Activated T-helper 1 cell treated with anti-CD3 and anti-CD28 coated beads, Interleukin-12 subunit alpha, Interleukin-12 subunit beta, Interleukin-2, Interleukin-4 antibody, amounts not matched to agents 30 ng/mL and 10 ng/mL and 1 ng/mL, durations not matched to agents 14 hours and 24 hours and 36 hours (primary cell): Measurements from ENCODE around the gene PC. TPM values are rescaled to one million over a fixed set of nuclear protein-coding genes. Genes with fewer than 3 reads are reported as not detected.
"Not testable (repeated sequence)": the region's sequence is repeated elsewhere in the genome, so short reads cannot be mapped to it uniquely, and the experiment has no call there.

Experiments
- DNase-seq: peaks from one replicate; pipeline ENCODE4 v3.0.0; 2021; ENCODE audit warnings: low spot score
- H3K27ac Mint-ChIP-seq: one replicate; pipeline ENCODE4 v1.8.0; 2021; ENCODE audit warnings: mild to moderate bottlenecking, mixed read lengths
- H3K27me3 Mint-ChIP-seq: one replicate; pipeline ENCODE4 v1.8.0; 2022; ENCODE audit warnings: mild to moderate bottlenecking, moderate library complexity, mixed read lengths; ENCODE audit not compliant: insufficient read depth
- H3K36me3 Mint-ChIP-seq: one replicate; pipeline ENCODE4 v1.8.0; 2021; ENCODE audit warnings: low read depth, mixed read lengths
- H3K4me1 Mint-ChIP-seq: one replicate; pipeline ENCODE4 v1.8.0; 2021; ENCODE audit warnings: low read depth, mixed read lengths
- H3K4me3 Mint-ChIP-seq: one replicate; pipeline ENCODE4 v1.8.0; 2021; ENCODE audit warnings: mild to moderate bottlenecking, moderate library complexity, mixed read lengths
- H3K9me3 Mint-ChIP-seq: one replicate; pipeline ENCODE4 v1.8.0; 2021; ENCODE audit warnings: mixed read lengths
- intact Hi-C: fragments of 100-400 bp; cut with micrococcal nuclease; formaldehyde crosslinking; loops from one replicate; pipeline ENCODE4 v1.15.1; 2024
- total RNA-seq: library from RNA; stranded (reverse); gene quantifications from 2 replicates; pipeline ENCODE4 v1.2.3, GENCODE V29; 2022

The PC gene
- total RNA-seq, 1 donor from 2014 or later: 15.9 TPM

DNA sequence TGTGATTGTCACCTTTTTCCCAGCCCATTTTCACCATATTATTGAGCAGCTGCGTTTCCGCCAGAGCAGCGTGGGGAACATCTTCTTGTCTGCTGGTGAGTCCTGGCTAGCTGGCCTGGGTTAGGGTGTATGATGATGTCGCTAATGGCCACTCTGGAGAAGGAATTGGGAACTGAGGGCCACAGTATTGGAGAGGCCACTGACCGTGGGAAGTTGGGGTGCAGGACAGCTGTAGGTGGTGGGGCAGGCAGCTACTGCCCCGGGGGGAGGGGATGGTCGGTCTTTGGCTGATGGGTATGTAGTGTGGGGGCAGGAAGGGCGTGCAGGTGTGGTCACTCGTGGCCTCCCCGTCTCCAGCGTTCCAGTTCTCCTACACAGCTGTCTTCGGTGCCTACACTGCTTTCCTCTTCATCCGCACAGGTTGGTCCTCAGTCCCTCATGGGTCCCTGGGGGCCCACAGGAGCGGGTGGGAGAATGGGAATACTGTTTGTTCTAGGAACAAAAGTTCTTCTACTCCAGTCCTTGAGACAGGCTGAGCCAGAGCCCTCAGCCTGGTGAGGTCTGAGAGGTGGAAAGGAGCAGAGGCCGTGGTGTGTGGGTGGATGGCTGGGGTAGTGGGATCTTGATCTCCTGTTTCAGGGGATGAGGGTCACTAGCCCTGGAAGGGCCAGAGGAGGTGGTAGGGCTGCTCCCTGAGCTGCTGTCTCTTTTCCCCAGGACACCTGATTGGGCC is 112.9 kb downstream of the PC start:
- no peaks in the 10 kb centered on the region for H3K27me3 Mint-ChIP-seq
- H3K27ac Mint-ChIP-seq: peak overlapping the region; percentile 34
- H3K4me3 Mint-ChIP-seq: peak overlapping the region; percentile 90
- H3K9me3 Mint-ChIP-seq: no peaks in the 10 kb centered on the region
- intact Hi-C loops: loop anchor here (10.0 kb wide), 1 partner anchor 389 kb away; no protein-coding TSS in a partner anchor
- H3K36me3 Mint-ChIP-seq: peaks cover 19% of the 10 kb centered on the region
- peaks cover 27% of the 10 kb centered on the region for H3K4me1 Mint-ChIP-seq
- no peak for DNase-seq

DNA sequence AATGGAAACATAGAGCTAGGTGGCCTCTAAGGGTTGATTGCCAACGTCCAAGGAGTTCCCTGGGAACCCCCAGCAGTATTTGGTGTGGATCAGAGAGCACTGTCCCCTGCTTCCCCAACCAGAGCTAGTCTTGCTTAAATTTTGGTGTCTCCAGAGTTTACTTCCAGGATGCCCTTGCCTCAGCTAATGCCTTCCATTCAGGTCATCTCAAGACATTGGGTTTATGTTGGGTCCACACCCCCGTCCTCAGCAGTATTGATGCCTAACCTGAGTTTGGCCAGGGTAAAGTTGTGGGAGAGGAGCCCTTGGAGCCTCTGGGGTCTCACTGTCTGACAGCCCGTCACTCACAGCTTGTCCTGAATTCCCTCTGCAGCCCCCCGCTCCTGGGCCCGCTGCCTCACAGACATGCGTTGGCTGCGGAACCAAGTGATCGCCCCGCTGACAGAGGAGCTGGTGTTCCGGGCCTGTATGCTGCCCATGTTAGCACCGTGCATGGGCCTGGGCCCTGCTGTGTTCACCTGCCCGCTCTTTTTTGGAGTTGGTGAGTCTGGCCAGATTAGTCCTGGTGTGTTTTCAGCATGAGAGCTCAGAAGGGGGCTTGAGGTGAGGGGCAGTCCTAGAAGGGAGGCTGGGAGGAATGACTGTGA is 113.6 kb downstream of the PC start:
- peaks cover 32% of the 10 kb centered on the region for H3K4me1 Mint-ChIP-seq
- DNase-seq: no peak
- H3K4me3 Mint-ChIP-seq: peak overlapping the region; percentile 90
- no peaks in the 10 kb centered on the region for H3K9me3 Mint-ChIP-seq
- intact Hi-C loops: loop anchor here (10.0 kb wide), 1 partner anchor 390 kb away; no protein-coding TSS in a partner anchor
- no peaks in the 10 kb centered on the region for H3K27me3 Mint-ChIP-seq
- peaks cover 21% of the 10 kb centered on the region for H3K36me3 Mint-ChIP-seq
- peak overlapping the region; percentile 96 for H3K27ac Mint-ChIP-seq

DNA sequence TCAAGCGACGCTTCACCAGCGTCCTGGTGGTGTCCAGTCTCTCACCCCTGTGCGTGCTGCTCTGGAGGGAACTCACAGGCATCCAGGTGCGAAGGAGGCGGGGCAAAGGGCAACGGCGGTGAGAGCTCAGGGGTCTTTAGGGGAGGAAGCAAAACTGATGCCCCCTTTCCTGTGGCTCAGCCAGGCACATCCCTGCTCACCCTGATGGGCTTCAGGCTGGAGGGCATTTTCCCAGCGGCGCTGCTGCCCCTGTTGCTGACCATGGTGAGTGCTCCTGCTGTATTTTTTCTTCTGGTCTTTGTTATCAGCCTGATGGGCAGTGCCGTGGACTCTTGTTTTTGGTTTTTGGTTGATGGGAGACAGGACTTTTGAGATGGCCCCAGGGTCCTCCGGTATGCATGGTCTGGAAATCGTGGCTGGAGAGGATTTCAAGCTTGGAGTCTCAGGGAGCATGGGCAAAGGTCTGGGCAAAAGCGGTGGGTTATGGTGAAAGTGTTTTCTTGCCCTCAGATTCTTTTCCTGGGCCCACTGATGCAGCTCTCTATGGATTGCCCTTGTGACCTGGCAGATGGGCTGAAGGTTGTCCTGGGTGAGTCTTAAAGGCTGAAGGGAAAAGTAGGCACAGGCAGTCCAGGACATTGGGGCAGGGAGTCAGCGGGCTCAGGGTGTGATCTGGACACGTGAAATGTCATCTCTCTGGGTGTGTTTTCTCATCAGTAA is 114.2 kb downstream of the PC start:
- intact Hi-C loops: loop anchor here (1.0 to 10.0 kb wide), 11 partner anchors 12 to 495 kb away; partner anchors contain the start of genes CCDC87, CCS, DPP3 and PC
- no peak for DNase-seq
- no peaks in the 10 kb centered on the region for H3K27me3 Mint-ChIP-seq
- peak overlapping the region; percentile 96 for H3K27ac Mint-ChIP-seq
- peaks cover 21% of the 10 kb centered on the region for H3K36me3 Mint-ChIP-seq
- H3K9me3 Mint-ChIP-seq: no peaks in the 10 kb centered on the region
- peaks cover 32% of the 10 kb centered on the region for H3K4me1 Mint-ChIP-seq
- peak overlapping the region; percentile 90 for H3K4me3 Mint-ChIP-seq

DNA sequence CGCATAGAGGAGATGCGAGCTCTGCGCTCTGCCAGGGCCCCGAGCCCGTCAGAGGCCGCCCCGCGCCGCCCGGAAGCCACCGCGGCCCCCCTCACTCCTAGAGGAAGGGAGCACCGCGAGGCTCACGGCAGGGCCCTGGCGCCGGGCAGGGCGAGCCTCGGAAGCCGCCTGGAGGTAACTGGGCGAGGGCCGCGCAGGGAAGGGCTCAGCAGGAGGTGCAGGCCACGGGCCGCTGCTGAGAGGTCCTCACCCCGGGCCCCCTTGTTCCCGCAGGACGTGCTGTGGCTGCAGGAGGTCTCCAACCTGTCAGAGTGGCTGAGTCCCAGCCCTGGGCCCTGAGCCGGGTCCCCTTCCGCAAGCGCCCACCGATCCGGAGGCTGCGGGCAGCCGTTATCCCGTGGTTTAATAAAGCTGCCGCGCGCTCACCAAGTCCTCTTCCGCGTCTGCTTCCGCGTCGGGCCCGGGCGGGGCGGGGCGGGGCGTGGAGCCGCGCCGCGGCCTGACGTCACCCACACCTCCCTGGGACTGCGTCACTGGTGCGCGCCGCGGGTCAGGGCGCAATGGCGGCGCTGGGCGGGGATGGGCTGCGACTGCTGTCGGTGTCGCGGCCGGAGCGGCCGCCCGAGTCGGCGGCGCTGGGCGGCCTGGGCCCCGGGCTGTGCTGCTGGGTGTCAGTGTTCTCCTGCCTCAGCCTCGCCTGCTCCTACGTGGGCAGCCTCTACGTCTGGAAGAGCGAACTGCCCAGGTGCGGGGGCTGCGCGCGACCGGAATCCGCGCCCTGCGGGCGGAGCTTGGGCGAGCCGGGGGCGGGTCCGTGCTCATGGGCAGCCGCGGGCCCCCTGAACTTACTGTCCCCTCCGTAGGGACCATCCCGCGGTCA is 115.0 kb downstream of the PC start, which contains the start of gene RCE1:
Gene RCE1 (plus strand): TSS at position 546 of the 880 bp plus-strand sequence. CDS start 15 bp downstream, at position 561.
- peak; percentile 90 for DNase-seq
- intact Hi-C loops: loop anchor here (1.0 to 10.0 kb wide), 11 partner anchors 13 to 494 kb away; partner anchors contain the start of genes CCDC87, CCS, DPP3 and PC
- Mint-ChIP-seq H3K9me3 (no peaks in the 10 kb centered on the region), H3K36me3 (peaks cover 21% of the 10 kb centered on the region), H3K4me1 (peaks cover 32% of the 10 kb centered on the region), H3K27me3 (no peaks in the 10 kb centered on the region), H3K4me3 (peak within 1 kb of the TSS; percentile 90), H3K27ac (peak within 1 kb of the TSS; percentile 96)

DNA sequence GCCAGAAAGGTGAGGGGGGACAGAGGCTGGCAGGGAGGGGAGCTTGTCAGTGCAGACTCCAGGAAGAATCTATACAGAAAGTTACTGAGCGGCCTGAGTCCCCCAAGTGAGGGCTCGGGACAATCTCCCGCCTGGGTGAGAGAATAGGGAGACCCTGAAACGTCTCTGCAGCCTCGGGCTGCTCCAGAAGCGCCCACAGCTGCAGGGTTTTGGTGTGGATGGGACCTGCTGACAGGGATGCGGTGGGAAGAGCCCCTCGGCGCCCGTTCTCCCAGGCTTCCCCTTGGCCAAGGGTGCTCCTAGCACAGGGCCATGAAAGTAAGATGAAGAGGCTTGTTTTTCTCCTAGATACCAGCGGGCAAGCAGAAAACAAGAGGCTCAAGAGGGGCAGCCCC is 115.7 kb downstream of the PC start:
- Mint-ChIP-seq H3K27me3 (no peaks in the 10 kb centered on the region), H3K36me3 (peaks cover 21% of the 10 kb centered on the region), H3K9me3 (no peaks in the 10 kb centered on the region), H3K27ac (peak overlapping the region; percentile 79), H3K4me3 (peak overlapping the region; percentile 87), H3K4me1 (peaks cover 32% of the 10 kb centered on the region)
- DNase-seq: no peak
- intact Hi-C loops: loop anchor here (2.0 to 10.0 kb wide), 6 partner anchors 204 to 494 kb away; partner anchors contain the start of genes CCDC87, CCS, DPP3 and PELI3

DNA sequence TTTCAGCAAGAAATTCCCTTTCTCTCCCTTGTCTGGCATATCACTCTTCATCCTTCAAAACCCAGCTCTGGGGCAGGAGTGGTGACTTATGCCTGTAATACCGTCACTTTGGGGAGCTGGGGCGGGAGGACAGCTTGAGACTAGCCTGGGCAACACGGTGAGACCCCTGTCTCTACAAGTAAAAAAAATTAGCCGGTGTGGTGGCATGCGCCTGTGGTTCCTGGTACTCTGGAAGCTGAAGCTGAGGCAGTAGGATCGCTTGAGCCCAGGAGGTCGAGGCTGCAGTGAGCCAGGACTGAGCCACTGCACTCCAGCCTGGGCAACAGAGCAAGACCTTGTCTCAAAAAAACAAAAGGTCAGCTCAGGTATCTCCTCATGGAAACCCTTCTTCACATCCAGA is 116.3 kb downstream of the PC start:
- Mint-ChIP-seq H3K4me1 (peaks cover 32% of the 10 kb centered on the region), H3K27ac (peak overlapping the region; percentile 79), H3K27me3 (no peaks in the 10 kb centered on the region), H3K9me3 (no peaks in the 10 kb centered on the region), H3K4me3 (peak overlapping the region; percentile 87), H3K36me3 (peaks cover 21% of the 10 kb centered on the region)
- intact Hi-C loops: loop anchor here (2.0 to 10.0 kb wide), 6 partner anchors 203 to 493 kb away; partner anchors contain the start of genes CCDC87, CCS, DPP3 and PELI3
- DNase-seq: no peak

DNA sequence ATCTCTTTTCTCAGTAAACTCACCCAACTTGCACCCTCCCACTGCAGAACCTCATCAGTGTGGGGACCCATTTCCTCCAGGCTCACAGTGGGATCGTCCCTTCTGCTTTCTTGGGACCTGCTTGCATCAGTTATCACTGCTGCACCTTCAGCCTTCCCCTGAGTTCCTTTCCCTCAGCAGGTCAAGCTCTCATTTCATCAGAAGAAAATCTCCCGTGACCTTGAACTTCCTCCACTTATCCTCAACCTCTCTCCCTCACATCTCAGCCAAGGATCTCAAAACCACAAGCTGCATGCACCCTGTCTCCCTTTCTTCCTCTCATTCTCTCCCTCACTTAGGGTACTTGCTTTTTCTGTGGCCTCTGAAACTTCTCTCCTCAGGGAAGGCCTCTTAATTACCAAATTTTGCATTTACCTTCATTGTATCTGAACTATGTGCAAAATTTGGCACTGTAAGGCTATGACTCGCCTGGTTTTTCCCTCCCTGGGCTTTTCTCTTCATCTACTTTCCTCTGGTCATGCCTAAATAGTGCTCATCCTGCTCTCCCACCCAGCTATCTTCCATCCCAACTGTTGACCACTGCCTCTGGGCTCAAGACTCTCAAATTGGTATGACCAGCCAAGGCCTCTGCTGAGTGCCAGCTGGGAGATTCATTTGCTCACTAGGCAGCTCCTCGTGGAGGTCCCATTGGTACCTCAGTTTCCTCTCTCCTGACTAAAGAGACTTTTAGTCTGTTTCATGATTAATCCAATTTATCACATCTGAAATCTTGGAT is 117.7 kb downstream of the PC start:
- Mint-ChIP-seq H3K36me3 (peaks cover 20% of the 10 kb centered on the region), H3K27ac (peak overlapping the region; percentile 63), H3K4me1 (peaks cover 34% of the 10 kb centered on the region), H3K27me3 (no peaks in the 10 kb centered on the region), H3K4me3 (peak overlapping the region; percentile 5), H3K9me3 (no peaks in the 10 kb centered on the region)
- no peak for DNase-seq
- intact Hi-C loops: loop anchor here (10.0 kb wide), 1 partner anchor 394 kb away; no protein-coding TSS in a partner anchor

DNA sequence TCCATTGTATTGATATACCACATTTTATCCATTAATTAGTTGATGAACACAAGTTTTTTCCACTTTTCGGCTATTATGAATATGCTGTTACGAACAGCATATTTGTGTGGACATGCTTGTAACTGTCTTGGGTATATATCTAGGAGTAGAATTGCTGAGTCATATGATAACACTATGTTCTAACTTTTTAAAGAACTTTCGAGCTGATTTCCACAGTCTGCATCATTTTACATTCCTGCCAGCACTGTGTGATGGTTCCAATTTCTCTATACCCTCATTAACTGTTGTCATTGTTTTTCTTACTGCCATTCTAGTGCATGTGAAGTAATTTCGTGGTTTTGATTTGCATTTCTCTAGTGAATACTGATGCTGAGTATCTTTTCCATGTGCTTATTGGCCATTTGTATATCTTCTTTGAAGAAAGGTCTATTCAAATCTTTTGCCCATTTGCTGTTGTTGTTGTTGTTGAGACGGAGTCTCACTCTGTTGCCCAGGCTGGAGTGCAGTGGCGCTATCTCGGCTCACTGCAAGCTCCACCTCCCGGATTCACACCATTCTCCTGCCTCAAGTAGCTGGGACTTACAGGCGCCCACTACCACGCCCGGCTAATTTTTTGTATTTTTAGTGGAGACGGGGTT is 122.3 kb downstream of the PC start:
- Mint-ChIP-seq H3K4me3 (no peak overlapping the region), H3K27me3 (no peaks in the 10 kb centered on the region), H3K9me3 (no peaks in the 10 kb centered on the region), H3K27ac (no peak overlapping the region), H3K4me1 (peaks cover 22% of the 10 kb centered on the region), H3K36me3 (peaks cover 7% of the 10 kb centered on the region)
- no peak for DNase-seq
- intact Hi-C loops: loop anchor here (2.0 kb wide), 1 partner anchor 91 kb away; a partner anchor contains a TSS

DNA sequence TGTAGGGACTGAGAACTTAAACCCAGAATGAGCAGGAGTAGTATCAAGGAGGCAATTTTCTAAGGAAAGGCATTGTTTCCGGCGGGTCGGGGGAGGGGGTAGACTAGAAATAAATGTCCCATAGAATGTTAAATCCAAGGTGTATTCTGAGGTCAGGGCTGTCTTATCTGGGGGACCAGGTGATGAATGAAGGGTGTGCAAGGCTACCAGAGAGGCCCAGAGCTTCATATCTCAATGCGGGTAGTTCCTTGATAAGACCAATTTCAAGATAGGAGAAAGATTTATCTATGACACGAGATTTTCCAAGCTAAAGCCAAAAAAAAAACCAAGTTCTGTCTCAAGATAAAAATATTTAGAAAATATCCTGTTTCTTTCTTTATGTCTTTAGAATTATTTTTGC is 123.2 kb downstream of the PC start:
- H3K4me3 Mint-ChIP-seq: no peak overlapping the region
- peaks cover 2% of the 10 kb centered on the region for H3K27me3 Mint-ChIP-seq
- no peaks in the 10 kb centered on the region for H3K36me3 Mint-ChIP-seq
- no peak for DNase-seq
- H3K9me3 Mint-ChIP-seq: no peaks in the 10 kb centered on the region
- intact Hi-C loops: loop anchor here (1.0 to 2.0 kb wide), 4 partner anchors 90 to 427 kb away; a partner anchor contains a TSS
- H3K27ac Mint-ChIP-seq: no peak overlapping the region
- H3K4me1 Mint-ChIP-seq: peaks cover 13% of the 10 kb centered on the region

DNA sequence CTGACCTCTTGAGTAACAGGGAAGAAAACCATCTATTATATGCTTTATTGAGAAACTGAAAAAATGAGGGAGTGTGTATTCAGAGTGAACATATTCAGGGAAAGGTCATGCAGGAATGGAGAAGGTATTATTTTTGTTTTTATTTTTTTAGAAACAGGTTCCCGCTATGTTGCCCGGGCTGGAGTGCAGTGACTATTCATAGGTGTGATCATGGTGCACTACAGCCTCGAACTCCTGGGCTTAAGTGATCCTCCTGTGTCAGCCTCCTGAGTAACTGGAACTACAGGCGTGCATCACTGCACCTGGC is 123.7 kb downstream of the PC start:
- Mint-ChIP-seq H3K9me3 (no peaks in the 10 kb centered on the region), H3K4me1 (peaks cover 12% of the 10 kb centered on the region), H3K4me3 (no peak overlapping the region), H3K36me3 (no peaks in the 10 kb centered on the region), H3K27me3 (peaks cover 2% of the 10 kb centered on the region), H3K27ac (peak overlapping the region; percentile 70)
- no peak for DNase-seq
- intact Hi-C loops: loop anchor here (1.0 to 2.0 kb wide), 4 partner anchors 90 to 426 kb away; a partner anchor contains a TSS

DNA sequence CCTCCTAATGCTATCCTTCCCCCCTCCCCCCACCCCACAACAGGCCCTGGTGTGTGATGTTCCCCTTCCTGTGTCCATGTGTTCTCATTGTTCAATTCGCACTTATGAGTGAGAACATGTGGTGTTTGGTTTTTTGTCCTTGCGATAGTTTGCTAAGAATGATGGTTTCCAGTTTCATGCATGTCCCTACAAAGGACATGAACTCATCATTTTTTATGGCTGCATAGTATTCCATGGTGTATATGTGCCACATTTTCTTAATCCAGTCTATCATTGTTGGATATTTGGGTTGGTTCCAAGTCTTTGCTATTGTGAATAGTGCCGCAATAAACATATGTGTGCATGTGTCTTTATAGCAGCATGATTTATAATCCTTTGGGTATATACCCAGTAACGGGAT is 133.6 kb downstream of the PC start:
- intact Hi-C loops: not testable (repeated sequence)

More for the DNA sequence above, 133.6 kb downstream of the PC start:
- DNase-seq, H3K27me3 Mint-ChIP-seq, H3K4me3 Mint-ChIP-seq, H3K27ac Mint-ChIP-seq, H3K36me3 Mint-ChIP-seq, H3K9me3 Mint-ChIP-seq, H3K4me1 Mint-ChIP-seq: not testable (repeated sequence)
